ENCODE data around the gene CHRNG. TPM values are rescaled to one million over a fixed set of nuclear protein-coding genes. Genes with fewer than 3 reads are reported as not detected.
A peak's percentile ranks its signal among the peaks of the same experiment; 100 is the strongest.

CHRNG gene
- total RNA-seq, 1 experiment from 2014 or later: not detected

- no peak for DNase-seq (ENCODE audit: low read depth)
- in situ Hi-C loops (cut with HindIII; ENCODE audit: low pct_unique_long_range_greater_than_20kb, low sequenced_read_pairs): no loop called here
These were observed 35.6 kb upstream of the CHRNG start for GRCh38 chr2:232503809-232504323.

GRCh38 chr2:232504438-232504837, 35.1 kb upstream of the CHRNG start:
- in situ Hi-C loops (cut with HindIII; ENCODE audit: low pct_unique_long_range_greater_than_20kb, low sequenced_read_pairs): no loop called here
- no peak for DNase-seq (ENCODE audit: low read depth)

- in situ Hi-C loops (cut with HindIII; ENCODE audit: low pct_unique_long_range_greater_than_20kb, low sequenced_read_pairs): no loop called here
These were observed 33.6 kb upstream of the CHRNG start for GRCh38 chr2:232505856-232506255.

DNA sequence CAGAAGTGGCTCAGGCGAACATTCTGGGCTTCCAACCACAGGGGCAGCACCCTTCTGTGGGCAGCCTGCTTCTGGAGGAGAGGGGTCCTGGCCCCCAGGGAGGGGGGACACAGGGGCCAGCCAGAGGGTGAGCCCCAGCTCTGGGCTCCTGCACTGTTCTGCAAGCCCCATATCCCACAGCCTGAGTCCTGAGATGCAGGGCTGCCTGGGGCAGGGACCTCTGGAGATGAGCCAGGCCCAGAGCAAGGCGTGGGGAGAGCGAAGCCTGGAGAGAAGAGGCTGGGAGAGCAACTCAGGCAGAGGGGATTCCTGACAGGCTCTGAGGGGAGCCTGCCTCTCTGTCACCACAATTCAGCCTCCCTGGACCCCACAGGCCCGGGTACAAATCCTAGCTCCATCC, 32.8 kb upstream of the CHRNG start:
- DNase-seq (ENCODE audit: low read depth): no peak
- in situ Hi-C loops (cut with HindIII; ENCODE audit: low pct_unique_long_range_greater_than_20kb, low sequenced_read_pairs): no loop called here

More at GRCh38 chr2:232505856-232506255, 33.6 kb upstream of the CHRNG start:
- no peak for DNase-seq (ENCODE audit: low read depth)

DNA sequence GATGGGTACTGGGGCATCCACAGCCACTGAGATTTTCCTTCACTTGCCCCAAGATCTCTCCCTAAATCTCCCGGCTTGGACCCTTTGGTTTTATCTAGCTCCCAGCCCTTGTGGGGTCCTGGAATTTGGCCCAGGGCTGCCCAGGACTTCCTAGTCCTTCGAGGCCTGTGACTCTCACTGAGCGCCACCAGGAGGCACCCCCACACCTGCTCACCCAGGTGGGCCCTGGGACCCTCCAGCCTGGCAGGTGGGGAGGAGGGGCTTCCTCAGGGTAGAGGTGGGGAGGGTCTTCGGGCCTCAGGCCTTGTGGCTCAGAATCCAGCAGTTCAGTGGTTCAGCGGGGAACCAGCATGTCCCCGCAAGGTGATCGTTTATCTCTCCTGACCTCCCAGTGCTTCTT, 31.2 kb upstream of the CHRNG start:
- DNase-seq (ENCODE audit: low read depth): no peak
- in situ Hi-C loops (cut with HindIII; ENCODE audit: low pct_unique_long_range_greater_than_20kb, low sequenced_read_pairs): no loop called here

- DNase-seq (ENCODE audit: low read depth): no peak
- in situ Hi-C loops (cut with HindIII; ENCODE audit: low pct_unique_long_range_greater_than_20kb, low sequenced_read_pairs): no loop called here
These were observed 28.1 kb upstream of the CHRNG start for GRCh38 chr2:232511336-232511890.

DNA sequence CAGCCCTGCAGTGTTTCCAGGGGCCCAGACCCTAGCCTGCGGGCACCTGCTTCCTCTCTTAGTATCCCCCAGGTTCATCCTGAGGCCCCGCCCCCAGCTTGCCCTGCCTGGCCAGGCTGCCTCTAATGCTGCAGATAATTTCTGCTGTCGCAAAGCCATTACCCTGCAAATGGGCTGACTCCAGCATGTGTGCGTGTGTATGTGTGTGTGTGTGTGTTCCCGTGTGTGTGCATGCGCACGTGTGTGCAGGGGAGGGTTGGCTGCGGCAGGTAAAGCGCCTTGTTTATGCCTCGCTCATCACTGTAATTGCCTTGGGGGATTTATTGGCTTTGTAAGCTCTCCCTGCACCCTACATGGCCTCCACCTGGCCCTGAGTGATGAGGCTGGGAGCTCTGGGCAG, 26.9 kb upstream of the CHRNG start:
- in situ Hi-C loops (cut with HindIII; ENCODE audit: low pct_unique_long_range_greater_than_20kb, low sequenced_read_pairs): no loop called here
- no peak for DNase-seq (ENCODE audit: low read depth)

DNA sequence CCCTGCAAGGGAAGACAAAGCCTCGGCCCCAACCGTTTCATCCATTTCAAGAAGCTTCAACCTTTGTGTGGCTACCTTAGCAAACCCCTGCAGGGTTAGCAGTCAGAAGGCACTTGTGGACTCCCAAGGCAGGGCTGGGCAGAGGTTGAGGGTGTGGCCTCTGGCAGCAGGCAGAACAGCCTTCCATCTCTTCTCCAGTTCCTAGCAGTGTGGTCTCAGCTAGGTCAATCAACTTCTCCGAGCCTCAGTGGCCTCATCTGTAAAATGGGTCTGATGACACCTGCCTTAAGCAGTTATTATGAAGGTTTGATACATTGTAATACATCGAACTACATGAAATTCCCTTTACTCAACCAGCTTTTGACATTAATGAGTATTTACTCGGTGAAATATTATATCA, 26.1 kb upstream of the CHRNG start:
- in situ Hi-C loops (cut with HindIII; ENCODE audit: low pct_unique_long_range_greater_than_20kb, low sequenced_read_pairs): no loop called here

DNA sequence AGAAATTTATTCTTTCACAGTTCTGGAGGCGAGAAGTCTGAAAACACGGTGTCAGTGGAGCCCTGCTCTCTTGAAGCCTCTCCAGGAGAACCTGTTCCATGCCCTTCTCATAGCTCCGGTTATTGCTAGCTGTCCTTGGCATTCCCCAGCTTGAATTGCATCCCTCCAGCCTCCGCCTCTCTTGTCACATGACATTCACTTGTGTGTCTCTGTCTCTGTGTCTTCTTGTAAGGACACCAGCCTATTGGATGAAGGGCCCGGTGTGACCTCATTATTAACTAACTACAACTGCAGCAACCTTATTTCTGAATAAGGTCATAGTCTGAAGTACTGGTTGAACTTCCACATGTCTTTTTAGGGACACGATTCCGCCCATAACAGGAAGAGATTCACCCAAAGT, 23.9 kb upstream of the CHRNG start:
- in situ Hi-C loops (cut with HindIII; ENCODE audit: low pct_unique_long_range_greater_than_20kb, low sequenced_read_pairs): no loop called here
- DNase-seq (ENCODE audit: low read depth): no peak

More for the DNA sequence above, 26.1 kb upstream of the CHRNG start:
- DNase-seq (ENCODE audit: low read depth): no peak

DNA sequence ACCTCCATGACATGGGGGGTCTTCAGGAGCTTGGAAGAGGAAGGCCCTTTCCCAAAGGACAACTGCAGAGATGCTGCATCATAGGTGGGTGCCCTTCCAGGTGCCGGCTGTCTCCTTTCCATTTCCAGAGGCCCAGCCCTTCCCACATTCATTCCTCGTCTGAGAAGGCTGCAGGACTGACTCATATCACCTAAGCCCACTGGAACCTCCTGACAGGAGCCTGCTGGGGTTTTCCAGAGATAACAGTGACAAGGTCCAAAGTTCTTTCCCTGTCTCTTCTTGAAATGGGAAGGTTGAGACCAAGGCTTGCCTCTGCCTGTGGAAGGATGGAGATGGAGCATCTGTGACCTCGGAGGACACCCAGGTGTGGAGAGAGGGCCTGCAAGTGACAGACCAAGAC, 22.9 kb upstream of the CHRNG start:
- in situ Hi-C loops (cut with HindIII; ENCODE audit: low pct_unique_long_range_greater_than_20kb, low sequenced_read_pairs): no loop called here
- peak; percentile 7 for DNase-seq (ENCODE audit: low read depth)

DNA sequence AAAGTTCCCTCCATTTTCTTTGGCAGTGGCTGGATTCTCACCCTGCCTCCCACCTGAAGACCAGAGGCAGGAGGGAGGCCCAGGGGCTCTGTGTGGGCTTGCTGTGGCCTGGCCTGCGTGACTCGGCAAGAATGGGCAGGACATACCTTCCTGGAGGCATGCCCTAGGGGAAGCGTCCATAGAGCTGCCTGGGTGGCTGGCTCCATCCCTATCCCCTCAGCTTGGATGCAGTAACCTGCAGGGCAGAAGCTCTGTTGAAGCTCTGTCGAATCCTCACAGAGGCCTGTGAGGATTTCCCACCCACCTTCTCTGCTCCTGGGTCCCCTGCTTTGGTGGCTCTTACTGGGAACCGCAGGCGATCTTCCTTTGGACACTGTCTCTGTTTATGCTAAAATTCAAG, 20.6 kb upstream of the CHRNG start:
- in situ Hi-C loops (cut with HindIII; ENCODE audit: low pct_unique_long_range_greater_than_20kb, low sequenced_read_pairs): no loop called here
- no peak for DNase-seq (ENCODE audit: low read depth)

DNA sequence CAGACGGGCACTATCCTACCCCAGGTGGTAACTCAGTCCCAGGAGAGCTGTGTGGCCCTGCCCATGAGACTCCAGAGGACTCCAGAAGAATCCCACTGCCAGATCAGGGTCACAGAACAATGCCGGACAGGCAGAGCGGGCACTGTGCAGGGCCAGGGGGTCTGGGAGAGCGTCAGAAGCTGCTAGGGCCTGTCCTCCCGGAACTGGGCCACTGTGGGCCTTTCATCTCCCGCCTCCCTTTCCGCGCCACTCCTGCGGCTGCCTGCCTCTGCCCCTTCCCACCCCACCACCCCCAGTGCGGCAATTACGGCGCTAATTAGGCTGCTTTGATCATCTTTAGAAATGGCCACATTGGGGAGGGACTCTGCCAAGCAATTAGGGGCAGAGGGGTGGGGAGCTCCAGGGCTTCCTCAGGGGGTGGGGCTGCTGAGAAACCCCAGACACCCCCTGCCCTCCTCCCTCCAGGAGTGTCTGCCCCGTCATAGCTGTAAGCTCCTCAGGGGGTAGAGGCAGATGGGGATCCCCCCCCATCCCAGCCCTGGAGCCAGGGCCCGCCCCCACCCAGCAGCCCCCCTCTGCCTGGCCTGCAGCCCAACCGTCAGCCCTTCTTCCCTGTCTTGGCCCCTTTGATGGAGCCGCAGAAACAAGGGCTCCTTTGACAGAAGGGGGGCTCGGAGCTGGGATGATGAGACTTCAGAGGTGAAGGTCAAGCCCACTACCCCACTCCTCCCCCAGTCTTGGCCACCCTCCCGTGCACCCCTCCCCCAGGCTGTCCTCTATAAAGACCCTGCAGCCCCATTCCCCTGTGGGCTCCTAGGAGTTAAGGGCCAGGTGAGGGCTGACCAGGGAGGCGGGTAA, 19.7 kb upstream of the CHRNG start, which contains the start of gene PRSS56:
Gene PRSS56, plus strand, starts transcription at position 808 of the 858 bp plus-strand sequence. CDS start 211 bp downstream, outside the sequence.
- no peak for DNase-seq (ENCODE audit: low read depth)
- in situ Hi-C loops (cut with HindIII; ENCODE audit: low pct_unique_long_range_greater_than_20kb, low sequenced_read_pairs): no loop called here

- in situ Hi-C loops (cut with HindIII; ENCODE audit: low pct_unique_long_range_greater_than_20kb, low sequenced_read_pairs): no loop called here
- no peak for DNase-seq (ENCODE audit: low read depth)
These were observed 19.0 kb upstream of the CHRNG start for GRCh38 chr2:232520489-232520888.

GRCh38 chr2:232521098-232521497, 18.4 kb upstream of the CHRNG start:
- in situ Hi-C loops (cut with HindIII; ENCODE audit: low pct_unique_long_range_greater_than_20kb, low sequenced_read_pairs): no loop called here
- DNase-seq (ENCODE audit: low read depth): no peak

DNA sequence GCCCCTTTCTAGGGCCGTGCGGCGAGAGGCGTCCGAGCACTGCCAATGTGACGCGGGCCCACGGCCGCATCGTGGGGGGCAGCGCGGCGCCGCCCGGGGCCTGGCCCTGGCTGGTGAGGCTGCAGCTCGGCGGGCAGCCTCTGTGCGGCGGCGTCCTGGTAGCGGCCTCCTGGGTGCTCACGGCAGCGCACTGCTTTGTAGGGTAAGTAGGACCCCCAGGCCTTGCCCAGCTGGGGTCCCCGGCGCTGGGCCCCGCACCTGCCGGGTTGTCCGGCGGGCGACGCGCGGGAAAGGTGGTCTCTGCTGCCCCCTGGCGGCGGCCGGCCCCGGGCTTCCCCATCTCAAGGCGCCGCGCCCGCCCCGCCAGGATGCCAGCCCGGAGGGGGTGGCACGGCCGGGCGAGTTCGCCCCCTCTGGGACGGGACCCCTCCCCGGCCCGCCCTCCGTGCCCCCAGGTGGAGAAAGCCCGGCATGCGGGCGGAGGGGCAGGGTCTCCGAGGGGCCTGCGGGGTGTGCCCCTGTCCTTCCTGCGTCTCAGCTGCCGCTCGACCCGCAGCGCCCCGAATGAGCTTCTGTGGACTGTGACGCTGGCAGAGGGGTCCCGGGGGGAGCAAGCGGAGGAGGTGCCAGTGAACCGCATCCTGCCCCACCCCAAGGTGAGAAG, 17.4 kb upstream of the CHRNG start:
- DNase-seq (ENCODE audit: low read depth): peak; percentile 15
- in situ Hi-C loops (cut with HindIII; ENCODE audit: low pct_unique_long_range_greater_than_20kb, low sequenced_read_pairs): no loop called here

DNA sequence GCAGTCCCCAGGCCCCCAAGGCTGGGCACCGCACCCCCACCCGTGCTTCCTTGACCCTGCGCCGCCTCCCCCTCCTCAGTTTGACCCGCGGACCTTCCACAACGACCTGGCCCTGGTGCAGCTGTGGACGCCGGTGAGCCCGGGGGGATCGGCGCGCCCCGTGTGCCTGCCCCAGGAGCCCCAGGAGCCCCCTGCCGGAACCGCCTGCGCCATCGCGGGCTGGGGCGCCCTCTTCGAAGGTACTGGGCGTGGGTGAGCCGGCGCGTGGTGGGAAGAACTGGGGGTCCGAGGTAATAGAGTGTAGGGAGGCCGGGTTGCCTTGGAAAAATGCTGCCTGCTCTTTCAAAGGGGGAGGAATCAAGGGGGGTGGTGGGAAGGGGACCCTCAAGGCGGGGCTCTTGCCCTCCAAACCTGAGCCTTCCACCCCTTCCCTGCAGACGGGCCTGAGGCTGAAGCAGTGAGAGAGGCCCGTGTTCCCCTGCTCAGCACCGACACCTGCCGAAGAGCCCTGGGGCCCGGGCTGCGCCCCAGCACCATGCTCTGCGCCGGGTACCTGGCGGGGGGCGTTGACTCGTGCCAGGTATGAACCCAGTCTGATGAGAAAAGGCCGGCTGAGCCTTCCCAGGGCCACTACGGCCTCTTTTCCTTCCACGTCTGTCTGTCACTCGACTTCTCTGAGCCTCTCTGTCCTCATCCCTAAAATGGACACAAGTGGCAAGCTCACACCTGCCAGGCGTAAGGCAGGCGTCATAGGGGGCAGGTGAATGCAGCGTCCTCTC, 16.7 kb upstream of the CHRNG start:
- in situ Hi-C loops (cut with HindIII; ENCODE audit: low pct_unique_long_range_greater_than_20kb, low sequenced_read_pairs): no loop called here
- DNase-seq (ENCODE audit: low read depth): no peak

- DNase-seq (ENCODE audit: low read depth): no peak
- in situ Hi-C loops (cut with HindIII; ENCODE audit: low pct_unique_long_range_greater_than_20kb, low sequenced_read_pairs): no loop called here
These were observed 16.1 kb upstream of the CHRNG start for GRCh38 chr2:232523402-232523681.

DNA sequence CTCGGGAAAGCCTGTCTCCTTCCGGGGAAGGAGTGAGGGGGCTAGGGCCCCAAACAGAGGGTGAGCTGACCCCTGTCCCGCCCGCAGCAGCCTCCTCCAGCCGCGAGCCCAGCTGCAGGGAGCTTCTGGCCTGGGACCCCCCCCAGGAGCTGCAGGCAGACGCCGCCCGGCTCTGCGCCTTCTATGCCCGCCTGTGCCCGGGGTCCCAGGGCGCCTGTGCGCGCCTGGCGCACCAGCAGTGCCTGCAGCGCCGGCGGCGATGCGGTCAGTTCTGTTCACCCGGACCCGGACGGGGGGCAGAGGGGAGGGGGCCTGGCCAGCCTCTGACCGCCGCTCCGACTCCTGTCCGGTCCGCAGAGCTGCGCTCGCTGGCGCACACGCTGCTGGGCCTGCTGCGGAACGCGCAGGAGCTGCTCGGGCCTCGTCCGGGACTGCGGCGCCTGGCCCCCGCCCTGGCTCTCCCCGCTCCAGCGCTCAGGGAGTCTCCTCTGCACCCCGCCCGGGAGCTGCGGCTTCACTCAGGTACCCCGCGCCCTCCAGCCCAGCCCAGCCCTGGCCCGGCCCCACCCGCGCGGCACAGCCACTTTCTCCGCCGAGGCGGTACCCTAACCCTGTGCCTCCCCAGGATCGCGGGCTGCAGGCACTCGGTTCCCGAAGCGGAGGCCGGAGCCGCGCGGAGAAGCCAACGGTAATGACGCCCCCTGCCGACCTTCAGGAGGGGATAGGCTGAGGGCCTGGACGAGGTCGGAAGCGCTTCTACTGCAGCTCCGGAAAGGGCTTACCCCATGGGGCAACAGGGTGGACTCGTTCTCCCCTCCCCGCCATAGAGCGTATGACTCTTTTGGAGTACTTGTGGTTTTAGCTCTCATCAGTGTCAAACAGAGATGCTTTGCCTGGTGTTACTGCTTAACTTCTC, 15.6 kb upstream of the CHRNG start:
- in situ Hi-C loops (cut with HindIII; ENCODE audit: low pct_unique_long_range_greater_than_20kb, low sequenced_read_pairs): no loop called here
- peak; percentile 14 for DNase-seq (ENCODE audit: low read depth)
